NOMO-1 treated with DMSO at 0.1 percent for 48 hours (cell line): Measurements from ENCODE around the gene LRP2.
"Not testable (repeated sequence)": the region's sequence is repeated elsewhere in the genome, so short reads cannot be mapped to it uniquely, and the experiment has no call there.

Experiments used
- DNase-seq: peaks from one replicate; lab custom pipeline; 2025; ENCODE audit not compliant: unreplicated experiment; lab: John Stamatoyannopoulos, UW

The LRP2 gene

DNA sequence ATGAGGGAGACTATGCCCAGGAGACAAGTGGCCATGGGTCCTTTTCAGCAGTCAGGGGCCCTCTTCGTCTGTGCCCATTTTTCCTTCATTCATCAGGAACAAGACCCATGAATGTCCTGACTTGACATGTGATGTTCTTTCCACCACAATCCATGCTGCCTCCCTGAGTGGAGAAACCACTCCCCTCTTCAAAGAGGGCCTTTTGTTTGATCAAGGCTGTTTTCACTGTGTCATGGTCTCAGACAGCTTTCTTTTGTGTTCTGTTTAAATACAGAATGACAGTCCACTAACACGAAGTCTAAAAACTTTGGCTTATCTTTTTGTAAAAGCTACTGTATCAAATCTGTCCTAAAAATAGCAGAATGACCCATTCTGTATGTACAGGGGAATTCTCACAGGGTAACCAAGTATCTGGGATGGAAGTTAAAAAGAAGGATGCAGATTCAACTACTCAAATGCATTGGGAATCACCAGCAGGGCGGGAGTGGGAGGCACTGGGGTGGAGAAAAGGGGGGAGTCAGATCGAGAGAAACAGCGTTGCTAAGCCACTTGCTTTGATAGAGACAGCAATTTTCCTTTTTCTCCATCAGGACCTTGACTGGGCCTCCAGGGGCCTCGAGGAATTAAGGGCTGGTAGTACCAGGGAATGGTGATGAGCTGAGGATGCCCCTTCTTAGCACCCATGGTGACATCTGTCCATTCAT is 13.9 kb downstream of the LRP2 start:
- no peak for DNase-seq

DNA sequence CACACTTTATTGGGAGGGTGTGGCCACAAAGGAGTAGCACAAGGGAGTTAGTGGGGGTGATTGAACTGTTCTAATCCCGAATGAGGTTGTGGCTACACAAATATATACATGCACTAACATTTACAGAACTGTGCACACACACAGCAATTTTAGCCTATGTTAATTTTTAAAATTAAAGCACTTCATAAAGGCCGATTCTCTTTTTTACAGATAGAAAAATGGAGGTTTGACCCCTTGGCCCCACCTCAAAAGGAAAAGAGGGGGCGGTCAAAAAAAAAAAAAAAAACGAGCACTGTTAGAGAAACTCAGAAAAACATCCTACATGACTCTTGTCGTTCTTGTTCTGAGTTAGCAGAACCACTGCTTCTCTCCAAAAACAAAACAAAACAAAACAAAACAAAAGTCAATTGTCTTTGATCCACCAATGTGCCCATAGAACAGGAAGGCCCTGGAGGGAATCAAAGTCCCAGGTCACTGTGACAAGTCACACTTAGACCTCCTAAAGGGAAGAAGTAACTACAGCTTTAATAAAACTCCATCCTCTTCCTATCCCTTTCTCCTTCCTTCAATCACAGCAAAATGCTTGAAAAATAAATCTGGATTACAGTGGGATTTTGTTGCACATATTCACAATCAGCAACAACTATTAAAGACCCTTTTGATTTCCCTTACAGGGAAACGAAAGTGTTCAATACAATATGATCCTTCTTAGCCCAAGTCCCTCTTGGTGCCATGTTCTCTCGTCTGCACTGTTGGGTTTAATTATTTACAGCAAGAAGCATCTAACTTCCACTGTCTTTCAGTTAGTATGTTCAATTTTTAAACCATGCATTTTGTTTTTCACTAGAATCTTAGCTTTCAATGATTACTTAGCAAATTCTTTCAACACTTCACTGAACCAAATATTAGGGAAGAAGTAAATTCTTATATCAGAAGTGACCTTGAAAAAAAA is 16.6 kb downstream of the LRP2 start:
- no peak for DNase-seq

DNA sequence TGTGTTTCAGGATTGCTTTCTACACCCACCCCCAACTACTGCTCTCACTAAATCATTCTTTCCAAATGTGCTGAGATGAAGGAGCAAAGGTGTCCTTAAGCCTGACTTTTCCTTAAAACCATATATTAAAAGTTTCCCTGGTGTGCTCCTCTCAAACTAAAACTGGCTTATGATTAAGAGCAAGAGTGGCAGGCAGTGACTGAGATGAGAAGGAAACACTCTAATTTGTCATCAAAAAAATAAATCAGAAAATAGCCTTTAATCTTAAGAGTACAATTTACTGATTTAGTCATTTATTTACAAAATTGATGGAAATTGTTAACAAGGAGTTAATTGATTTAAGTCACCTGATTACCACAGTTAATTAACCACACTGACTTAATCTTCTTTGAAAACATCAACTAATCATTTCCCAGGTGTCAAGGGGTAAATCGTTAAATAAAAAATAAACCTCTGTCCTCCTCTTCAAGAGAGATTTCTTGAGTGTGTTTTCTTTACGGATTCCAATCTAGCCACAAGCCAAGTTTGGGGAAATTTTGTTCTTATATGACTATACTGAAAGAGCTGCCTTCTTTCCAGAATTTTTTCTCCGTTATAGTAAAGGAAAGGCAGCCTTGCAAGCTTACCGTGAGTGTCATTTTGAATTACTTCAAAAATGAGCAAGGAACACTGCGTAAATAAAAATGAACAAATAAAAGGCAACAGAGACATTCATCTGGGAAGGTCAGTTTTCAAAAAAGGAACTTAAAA is 17.4 kb downstream of the LRP2 start:
- DNase-seq: no peak

DNA sequence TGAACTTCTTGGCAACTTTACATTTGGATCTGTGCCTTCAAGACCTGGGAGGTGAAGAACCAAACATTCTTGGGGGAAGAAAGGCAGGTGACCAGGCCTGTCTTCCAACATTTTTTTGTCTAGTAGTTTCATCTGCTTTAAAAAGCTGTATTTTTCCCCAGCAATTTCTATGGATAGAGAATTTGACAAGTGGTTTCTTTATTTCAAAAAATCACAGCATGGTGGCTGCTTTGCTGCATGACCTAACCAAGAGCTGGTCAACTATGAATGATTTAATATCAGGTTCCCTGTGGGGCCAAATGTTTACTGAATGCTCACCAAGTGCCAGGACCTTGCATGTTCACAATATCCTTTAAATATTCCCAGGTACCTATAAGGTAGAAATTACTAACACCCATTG is 19.1 kb downstream of the LRP2 start:
- no peak for DNase-seq

DNA sequence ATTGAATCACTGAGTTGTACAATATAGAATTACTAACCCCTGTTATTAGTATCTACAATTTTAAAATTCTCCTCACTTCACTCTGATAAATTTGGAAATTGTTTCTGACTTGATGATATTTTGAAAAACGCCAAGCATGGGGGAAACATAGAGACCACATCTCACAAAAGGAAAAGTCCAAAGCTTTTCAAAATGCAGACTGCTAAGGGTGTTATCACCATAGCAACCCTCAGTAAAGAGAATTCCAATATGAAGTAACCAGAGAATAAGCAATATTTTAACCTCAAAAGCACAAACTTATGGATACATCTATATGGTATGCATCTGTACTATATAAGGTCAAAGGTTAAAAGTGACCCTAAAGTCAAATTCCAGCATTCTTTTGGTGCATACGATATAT is 22.7 kb downstream of the LRP2 start:
- no peak for DNase-seq

DNA sequence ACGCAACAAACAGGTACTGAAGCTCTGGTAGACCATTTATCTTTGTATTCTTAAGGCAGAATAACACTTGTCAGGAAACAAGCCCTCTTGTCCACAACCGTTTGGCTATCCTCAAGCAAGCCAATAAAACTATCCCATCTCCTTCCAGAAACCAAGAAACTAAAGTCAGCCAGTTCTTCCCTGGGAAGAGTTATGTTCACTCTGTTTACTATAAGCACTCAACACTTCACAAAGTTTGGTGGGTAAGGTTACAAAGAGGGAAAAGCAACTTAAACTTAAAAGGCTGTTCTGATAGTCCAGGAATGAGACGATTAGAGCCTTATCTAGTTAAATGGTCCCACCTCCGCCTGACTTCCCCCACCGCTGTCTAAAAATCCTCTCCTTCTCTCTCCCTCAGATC is 25.6 kb downstream of the LRP2 start:
- no peak for DNase-seq

DNA sequence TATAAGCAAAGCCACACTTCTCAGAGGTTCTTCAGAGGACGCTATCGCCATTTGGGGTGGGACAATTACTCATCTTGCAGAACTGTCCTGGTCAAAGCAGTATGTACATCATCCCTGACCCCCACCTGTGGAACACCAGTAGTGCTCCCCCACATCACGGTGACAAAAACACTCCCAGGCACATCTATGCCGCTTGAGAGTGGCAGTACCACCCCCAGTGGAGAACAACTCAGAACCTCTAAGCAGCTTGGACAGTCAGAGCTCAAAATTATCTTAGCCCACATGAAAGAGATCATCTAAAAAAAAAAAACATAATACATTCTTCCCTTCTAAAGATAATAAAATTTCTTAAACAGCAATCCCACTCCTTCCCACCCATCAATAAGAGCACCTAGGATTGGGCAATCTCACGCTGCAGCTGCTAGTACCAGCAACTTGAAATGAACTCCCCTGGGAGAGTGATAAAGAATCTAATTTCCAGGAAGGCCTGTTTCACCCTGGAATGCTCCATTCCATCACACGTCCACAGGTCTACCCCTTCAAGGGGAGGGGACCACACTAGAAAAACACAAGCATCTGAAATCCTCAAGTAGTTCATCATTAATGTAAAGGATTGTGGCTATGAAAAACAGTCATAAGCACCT is 31.7 kb downstream of the LRP2 start:
- DNase-seq: no peak

DNA sequence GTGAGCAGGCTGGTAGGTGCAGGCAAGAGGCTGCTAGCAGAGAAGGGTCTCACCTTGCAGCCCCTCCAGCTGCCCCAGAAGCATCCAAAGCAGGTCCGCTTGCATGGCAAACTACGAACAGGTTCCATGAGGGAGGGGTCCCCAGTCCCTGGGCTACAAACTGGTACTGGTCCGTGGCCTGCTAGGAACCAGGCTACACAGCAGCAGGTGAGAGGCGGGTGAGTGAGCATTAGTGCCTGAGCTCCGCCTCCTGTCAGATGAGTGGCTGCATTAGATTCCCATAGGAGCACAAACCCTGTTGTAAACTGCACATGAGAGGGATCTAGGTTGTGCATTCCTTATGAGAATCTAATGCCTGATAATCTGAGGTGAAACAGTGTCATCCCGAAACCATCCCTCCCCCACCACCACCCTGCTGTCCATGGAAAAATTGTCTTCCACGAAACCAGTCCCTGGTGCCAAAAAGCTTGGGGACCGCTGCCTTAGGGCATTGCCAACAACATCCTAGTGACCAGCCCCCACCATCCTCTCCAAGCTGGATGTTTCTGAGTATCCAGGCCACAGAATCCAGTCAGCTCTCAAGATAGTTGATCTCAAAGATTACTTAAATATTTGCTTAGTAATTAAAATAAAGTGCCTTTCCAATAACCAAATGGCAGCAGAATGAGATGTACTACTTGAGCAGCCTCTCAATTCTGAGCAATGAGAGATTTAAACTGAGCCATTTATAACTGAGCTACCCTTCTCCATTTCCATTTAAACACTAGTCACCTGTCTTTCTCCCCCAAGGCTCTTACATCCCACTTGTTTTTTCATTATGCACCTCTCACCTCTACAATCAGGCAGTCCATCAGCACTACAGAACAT is 32.4 kb downstream of the LRP2 start:
- no peak for DNase-seq

DNA sequence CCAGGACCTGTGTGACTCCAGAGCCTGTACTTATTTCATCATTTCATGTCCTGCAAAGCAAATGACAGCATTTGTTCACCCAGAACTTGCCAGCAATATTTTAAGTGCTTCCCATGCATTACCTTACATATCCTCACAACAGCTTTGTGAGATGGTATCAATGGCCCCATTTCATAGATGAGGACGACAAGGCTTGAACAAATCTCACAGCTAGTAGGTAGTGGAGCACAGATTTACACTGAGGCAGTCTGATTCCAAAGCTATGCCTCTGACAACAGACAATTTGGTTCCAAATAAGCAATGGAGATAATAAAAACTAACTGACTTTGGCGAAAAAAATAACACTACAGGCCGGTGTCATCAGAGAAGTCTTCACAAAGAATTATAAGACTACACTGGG is 33.5 kb downstream of the LRP2 start:
- DNase-seq: no peak

DNA sequence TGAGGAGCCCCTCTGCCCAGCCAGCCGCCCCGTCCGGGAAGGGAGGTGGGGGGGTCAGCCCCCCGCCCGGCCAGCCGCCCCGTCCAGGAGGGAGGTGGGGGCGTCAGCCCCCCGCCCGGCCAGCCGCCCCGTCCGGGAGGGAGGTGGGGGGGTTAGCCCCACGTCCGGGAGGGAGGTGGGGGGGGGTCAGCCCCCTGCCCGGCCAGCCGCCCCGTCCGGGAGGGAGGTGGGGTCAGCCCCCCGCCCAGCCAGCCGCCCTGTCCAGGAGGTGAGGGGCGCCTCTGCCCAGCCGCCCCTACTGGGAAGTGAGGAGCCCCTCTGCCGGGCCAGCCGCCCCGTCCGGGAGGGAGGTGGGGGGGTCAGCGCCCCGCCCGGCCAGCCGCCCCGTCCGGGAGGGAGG is 34.5 kb downstream of the LRP2 start:
- not testable (repeated sequence) for DNase-seq

DNA sequence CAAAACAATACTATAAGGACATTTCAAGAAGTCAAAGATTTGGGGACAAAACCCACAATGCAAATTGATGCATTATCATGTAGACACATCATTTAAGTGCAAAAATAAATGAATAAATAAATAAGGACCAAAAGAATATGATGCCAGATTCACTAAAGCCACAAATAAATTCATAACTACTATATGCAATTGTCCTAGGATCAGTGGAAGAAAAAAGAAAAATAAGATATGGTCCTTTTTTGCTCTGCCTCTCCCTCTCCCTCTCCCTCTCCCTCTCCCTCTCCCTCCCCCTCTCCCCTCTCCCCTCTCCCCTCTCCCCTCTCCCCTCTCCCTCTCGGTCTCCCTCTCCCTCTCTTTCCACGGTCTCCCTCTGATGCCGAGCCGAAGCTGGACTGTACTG is 36.4 kb downstream of the LRP2 start:
- not testable (repeated sequence) for DNase-seq

DNA sequence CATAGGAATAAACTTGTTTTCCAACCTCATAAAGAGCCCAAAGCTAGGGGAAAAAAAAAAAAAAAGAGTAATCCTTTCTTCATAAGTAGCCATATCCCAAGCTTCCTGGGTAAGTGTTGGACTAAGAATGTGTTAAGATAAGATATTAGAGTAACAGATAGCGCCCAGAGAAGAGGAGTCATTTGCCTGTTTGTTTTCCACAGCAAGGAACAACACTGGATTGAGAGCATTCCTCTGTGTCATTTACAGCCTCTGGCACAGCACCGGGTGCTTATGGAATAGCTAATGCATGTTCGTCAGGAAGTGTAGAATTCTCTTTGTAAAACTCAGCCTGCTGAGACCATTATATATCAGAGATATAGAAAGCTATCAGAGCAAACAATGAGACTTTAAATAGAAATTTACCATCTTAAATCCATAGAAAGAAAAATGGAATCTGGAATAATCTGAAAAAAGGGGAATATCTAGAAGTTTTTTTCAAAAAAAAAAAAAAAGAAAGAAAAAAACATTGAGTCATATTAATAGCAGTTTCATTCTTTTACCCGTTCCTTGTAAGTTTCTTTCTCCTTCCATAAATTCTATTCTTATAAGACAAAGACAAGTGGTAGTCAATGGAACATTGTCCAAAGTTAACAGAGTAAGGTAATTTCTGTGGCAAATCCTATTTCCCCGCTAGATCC is 37.6 kb downstream of the LRP2 start:
- no peak for DNase-seq

DNA sequence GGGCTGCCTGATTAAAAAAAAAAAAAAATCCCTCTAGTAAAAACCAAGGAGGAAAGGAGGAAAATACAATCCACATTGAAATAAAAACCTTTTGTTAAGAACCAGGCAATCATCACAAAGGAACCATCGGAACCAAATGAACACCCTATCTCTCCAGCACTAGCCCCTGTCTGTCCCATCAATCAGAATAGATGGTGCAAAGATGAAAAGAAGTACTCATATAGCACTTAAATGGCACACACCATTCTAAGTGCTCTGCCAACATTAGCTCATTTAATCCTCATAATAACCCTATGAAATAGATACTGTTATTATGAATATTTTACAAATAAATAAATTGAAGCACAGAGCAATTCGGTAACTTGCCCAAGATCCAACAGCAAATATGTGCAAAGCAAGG is 38.5 kb downstream of the LRP2 start:
- DNase-seq: no peak

DNA sequence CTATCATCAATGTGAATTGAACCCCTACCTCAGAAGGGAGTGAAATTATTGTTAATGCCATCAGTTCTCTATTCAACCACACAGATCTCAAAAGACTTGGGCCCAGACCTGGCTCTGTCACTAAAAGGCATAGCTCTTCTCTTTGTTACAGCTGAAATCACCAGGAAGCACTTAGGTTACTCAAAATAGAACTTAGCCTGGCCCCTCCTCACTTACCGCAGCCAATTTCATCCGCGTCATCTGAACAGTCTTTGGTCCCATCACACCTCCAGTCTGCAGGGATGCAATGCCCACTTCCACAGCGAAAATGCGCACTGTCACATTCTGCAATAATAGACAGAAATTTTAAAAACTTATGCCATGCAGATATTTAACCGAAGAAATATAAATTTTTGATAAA is 41.8 kb downstream of the LRP2 start:
- no peak for DNase-seq

DNA sequence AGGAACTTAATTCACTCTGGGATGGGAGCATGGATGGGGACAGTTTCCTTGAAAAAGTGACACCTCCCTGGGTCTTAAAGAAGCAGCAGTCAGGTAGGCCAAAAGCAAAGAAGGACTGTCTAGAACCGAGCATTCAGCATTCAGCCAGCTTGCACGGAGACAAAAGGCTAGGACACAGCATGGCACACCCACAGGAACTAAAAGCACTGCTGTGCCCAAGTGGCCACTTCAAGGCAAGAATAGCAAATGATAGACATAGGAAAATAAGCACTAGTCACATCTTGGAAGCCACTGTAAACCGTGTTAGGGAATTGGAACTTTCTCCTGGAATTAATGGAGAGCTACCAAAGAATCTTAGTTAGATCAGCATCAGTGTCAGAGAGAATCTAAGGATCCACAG is 47.0 kb downstream of the LRP2 start:
- no peak for DNase-seq

DNA sequence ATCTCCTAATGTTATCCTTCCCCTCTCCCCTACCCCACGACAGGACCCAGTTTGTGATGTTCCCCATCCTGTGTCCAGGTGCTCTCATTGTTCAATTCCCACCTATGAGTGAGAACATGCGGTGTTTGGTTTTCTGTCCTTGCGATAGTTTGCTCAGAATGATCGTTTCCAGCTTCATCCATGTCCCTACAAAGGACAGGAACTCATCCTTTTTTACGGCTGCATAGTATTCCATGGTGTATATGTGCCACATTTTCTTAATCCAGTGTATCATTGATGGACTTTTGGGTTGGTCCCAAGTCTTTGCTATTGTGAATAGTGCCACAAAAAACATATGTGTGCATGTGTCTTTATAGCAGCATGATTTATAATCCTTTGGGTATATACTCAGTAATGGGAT is 54.0 kb downstream of the LRP2 start:
- not testable (repeated sequence) for DNase-seq

DNA sequence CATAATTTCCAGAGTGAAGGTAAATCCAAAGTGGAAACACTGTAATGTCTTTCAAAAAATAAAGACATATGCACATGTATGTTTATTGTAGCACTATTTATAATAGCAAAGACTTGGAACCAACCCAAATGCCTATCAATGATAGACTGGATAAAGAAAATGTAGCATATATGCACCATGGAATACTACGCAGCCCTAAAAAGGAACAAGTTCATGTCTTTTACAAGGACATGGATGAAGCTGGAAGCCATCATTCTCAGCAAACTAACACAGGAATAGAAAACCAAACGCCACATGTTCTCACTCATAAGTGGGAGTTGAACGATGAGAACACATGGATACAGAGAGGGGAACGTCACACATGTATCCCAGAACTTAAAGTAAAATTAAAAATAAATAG is 57.6 kb downstream of the LRP2 start:
- not testable (repeated sequence) for DNase-seq

DNA sequence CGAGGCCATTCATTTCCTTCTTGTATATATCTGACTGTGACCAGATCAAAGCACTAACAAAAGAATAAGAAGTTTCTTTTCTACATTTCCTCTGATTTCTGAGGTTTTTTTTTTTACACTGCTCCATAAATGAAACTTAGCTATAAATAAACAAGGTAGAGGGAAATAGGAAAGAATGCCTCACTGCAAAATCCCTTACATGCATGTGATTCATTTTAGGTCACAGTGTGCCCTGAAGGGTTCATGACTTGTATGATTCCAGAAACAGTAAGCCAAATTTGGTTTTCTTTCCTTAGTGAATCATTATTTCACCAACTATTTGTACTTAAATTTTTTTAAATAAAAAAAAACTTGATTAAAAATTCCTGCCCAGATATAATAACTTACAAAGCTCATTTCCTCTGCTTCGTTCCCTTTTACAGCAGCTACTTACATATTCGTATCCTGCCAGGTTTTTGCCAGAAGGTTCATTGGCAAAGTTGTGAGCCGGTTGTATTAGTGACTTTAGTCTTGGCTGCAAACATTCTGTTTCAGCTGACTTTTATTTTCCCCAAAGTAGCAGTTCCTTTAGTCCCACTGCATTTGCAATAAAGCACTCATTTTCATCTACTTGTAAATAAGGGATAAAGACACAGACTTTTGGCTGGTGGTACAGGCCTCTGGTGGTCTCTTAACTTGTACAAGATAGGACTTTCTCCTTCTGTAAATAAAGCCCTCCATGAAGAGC is 58.6 kb downstream of the LRP2 start:
- no peak for DNase-seq

DNA sequence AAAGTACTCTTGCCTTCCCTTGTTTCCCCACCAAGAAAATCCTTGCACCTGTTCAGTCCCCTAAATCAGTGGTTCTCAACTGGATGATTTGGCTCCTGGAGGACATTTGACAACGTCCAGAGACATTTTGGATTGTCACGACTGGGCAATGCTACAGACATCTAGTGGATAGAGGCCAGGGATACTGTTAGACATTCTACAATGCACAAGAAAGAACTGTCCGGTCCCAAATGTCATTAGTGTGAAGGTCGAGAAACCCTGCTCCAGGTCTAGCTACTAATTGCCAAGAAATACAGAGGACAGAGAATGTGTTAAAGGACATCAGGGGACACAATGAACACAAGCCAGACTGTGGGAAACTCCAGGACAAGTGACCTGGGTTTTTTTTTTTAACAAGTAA is 60.0 kb downstream of the LRP2 start:
- DNase-seq: no peak
